Measurements from ENCODE around the gene AP2A1.

Gene AP2A1

DNA sequence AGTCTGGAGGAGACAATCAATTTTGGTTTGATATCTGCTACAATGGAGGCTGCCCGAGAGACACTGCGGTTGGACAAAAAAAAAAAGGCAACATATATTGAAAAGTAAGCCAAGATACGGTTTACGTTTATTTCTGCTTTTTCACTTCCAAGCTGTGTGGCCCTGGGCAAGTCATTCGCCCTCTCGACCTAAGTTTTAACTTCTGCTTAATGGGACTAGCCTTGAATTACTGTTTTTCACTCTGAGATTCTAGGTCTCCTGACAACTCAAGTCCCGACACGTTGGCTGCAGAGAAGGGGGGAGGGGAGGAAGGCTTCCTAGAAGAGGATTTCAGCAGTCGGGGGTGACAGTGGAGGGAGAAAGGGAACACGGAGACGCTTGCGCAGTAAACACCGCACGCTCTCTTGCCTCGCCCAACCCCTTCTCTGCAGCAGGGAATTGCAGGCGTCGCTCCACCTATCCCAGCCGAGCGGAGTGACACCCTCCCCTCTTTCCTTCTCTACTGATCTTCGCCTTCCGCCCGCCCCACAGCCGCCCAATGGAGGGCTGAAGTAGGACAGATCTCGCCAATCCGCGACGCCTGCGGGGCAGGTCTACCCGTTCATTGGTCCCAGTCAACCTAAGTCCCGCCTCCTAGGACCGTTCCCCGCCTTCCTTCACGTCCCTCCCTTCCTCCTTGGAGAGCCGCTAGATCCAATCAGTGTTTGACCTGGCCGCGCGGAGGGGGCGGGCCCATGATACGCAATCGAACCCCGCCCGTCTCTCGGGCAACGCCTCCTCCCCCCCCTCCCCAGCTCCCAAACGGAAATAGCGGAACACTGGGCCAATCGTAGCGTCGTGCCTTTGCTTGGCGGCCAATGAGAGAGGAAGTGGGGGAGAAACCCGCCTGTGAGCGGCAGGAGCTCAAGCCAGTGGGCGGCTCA, 533 bp upstream of the AP2A1 start:
- peak; percentile 100 for DNase-seq

DNA sequence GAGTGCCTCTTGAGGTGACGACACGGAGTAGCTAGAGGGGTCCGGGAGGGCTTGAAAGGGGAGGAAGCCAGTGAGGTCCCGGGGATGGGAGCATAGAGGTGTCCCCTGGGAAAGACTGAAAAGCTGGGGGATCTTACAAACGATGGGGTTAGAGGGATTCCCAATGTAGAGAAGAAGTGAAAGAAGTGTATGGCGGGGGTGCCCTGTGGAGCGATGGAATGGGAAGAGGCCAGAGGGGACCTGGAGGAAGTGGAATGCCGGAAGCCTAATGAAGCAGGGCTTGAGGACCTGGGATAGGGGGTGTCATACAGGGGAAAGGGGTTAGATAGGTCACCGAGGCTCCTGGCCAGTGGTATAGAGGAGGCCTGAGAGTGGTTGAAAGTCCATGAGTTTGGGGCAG, 580 bp downstream of the AP2A1 start:
- no peak for DNase-seq

DNA sequence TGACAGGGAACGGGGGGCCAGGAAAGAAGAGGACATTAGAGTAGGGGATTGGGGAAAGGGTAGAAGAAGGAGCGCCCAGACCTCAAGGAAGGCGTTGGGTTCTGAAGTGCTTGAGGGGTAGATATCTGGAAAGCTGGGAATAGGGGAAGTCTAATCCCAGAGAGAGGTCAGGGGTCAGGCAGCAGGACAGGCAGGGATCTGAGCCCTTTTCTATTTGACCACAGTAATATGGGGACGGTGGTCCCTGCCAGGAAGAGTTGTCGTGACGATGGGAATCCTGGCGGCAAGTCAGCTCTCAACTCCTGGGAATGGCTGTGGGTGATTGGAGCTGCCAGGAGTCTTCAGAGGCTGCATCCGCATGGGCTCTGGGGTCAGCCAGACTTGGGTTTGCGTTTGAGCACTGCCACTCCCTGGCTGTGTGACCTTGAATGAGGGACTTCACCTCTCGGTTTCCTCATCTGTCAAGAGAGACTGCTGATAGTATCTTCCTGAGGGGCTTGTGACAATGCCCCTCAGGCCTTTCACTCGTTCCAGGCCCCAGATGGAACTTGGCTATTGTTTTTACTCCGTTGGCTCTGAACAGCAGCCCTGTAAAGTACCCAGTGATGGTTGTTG, 1.3 kb downstream of the AP2A1 start:
- DNase-seq = no peak

DNA sequence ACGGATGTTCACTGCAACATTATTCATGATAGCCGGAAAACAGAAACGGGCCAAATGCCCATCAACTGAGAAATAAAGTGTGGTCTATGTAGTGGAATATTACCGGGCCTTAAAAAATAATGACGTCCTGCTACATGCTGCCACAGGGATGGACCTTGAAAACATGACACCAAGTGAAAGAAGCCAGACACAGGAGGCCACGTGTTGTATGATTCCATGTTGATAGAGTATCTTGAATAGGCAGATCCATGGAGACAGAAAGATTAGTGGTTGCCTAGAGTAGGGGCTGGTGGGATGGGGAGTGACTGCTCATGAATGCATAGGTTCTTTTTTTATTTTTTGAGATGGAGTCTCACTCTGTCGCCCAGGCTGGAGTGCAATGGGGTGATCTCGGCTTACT, 3.7 kb downstream of the AP2A1 start:
- DNase-seq = no peak

DNA sequence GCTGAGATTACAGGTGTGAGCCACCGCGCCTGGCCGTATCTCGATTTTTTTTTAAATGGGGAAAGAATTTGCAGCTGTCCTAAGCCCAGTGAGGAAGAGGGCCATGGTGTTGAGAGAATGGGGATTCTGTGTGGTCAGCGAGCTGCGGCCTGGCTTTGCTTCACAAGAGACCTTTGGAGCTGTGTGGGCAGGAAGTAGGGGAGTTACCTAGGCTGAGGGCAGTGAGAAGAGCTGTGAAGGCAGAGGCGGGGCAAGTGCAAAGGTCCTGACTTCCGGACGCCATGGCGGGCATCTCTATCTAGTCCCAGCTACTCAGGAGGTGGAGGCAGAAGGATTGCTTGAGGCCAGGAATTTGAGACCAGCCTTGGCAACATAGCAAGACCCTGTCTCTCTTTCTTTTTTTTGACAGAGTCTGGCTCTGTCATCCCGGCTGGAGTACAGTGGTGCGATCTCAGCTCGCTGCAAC, 4.9 kb downstream of the AP2A1 start:
- DNase-seq = no peak

DNA sequence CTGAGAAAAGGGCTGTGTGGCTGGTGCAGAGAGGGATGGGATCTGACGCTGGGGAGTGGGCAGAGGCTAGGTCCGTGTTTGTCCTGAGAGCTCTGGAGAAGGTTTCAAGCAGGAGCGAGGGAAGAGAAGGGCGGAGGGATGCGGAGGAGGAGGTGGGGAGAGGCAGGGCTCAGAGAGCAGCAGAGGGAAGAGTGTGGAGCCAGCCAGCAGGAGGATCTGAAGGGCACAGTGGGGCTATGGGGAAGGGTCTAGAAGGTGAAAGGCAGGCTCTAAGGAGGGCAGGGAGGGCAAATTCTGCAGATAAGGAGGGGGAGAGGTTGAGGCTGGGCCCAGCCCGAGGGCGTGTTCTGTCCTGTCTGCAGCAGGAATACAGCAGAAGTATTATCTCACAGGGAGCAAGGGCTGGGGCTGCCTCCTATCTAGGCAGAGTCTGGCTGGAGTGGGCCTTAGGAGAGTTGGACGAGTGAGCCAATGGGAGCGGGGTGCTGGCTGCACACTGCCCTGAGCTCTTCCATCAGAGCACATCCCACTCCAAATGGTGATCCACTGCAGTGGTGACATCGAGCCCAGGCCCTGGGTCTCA, 6.1 kb downstream of the AP2A1 start:
- no peak for DNase-seq

DNA sequence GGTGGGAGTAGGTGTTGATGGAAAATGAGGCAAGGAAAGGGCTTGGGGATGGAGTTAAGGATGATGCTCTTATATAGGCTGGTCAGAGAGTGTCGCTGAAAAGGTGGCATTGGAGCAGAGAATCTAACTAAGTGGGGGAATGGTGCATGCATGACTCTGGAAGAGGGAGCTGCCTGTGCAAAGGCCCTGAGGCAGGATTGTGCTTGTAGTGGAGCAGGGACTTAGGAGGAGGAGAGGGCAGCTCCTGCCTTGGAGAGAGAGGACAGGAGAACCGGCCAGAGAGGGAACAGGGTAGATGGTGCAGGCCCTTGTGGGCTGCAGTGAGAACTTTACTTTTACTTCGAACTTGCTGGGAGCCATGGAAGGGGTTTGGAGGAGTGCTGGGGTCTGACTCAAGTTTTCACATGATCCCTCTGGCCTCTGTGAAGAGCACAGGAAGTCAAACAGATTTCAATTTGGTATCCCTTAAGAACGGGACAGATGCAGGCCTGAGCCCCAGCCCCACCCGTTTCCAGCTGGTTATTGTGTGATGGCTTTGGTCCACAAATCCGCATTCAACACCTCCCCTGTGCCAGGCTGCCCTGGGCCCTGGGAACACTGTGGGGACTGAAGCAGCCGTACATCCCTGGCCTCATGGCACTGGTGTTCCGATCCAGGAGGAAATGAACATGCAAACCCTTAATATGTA, 7.0 kb downstream of the AP2A1 start:
- no peak for DNase-seq

DNA sequence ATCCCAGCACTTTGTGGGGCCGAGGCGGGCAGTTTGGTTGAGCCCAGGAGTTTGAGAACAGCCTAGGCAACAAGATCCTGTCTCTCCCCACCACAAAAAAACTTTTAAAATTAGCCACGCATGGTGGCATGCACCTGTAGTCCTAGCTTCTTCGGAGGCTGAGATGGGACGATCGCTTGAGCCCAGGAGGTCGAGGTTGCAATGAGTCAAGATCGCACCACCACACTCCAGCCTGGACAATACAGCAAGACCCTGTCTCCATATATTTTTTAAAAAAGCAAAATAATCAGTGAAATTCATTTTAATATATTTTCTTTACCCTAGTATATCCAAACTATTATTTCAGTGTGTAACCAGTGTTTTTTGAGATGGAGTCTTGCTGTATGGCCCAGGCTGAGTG, 8.2 kb downstream of the AP2A1 start:
- no peak for DNase-seq

DNA sequence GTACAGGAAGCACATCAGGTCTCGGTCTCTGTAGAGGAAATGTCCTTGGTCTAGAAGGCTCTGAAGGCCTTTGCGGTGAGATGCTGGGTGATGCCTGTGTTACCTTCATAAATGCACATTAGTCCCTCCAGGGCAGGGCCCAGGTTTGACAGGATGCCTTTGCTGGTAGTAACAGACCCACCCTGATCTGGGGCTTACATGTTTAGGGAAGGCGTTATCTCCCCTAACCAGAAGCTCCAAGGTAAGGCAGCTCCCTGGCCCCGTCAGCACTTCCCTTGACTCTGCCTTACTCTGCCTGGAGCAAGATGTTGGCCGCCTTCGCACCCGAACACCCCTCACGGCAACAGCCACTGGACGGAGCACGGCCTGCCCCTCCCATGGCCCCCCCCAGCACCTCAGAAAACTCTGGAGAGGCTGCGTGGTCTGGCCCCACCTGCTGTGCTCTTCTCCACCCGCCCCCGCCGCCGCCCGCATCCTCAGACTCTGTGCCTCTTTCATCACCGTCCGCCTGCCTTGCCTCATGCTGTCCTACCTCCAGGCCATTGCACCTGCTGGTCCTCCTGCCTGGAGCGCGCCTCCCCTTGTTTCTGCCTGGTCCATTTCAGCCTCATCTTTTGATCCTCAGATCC, 9.1 kb downstream of the AP2A1 start:
- no peak for DNase-seq

DNA sequence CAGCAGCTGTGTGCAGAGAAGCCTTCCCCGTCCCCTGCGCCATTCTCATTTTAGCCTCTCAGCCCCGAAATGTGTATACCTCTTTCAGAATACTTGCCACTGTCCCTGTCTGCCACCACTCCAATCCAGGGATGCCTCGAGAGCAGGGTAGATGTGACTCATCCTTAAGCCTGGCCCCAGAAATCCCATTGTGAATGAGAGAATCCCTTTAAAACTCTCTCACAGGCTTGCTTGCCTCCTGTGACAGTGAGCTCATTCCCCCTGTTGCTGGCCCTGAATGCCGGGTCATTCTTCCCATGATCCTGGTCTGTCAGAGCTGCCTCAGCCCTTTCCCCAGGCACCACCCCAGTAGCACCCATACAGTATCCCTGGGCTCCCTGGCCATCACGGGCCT, 9.6 kb downstream of the AP2A1 start:
- peak; percentile 9 for DNase-seq

DNA sequence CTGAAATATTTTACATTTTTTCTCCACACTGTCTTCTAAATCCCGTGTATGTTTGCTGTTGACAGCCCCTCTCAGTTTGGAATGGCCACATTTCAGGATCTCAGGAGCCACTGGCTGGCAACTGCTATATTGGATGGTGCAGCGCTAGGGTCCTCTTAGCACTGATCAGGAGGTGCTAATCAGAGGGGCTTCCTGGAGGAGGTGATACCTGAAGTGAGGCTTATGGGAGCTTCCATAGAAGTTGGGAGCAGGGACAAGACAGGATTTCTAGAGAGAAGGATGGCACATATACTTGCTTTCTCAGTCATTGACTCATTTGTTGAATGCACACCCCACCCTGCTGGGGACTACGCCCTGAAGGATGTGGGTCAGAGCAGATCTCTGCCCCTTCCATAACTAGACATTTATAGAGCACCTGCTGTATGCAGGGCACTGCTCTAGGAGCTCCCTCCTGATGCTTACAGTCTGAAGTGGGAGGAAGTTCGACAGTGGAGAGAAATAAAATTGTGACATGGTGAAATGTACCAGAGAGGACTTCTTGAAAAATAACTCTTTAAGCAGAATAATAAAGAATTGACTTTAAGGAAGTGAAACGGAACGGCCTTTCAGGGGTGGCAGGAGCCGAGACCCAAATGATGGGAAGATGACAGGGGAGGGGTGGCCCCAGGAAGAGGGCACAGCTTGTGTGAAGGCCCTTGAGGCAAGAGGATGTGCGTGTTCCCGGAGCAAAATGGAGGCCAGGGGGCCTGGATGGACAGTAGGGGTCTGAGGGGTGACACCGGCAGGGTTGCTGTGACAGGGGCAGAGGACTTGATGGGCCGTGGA, 13.1 kb downstream of the AP2A1 start:
- no peak for DNase-seq

DNA sequence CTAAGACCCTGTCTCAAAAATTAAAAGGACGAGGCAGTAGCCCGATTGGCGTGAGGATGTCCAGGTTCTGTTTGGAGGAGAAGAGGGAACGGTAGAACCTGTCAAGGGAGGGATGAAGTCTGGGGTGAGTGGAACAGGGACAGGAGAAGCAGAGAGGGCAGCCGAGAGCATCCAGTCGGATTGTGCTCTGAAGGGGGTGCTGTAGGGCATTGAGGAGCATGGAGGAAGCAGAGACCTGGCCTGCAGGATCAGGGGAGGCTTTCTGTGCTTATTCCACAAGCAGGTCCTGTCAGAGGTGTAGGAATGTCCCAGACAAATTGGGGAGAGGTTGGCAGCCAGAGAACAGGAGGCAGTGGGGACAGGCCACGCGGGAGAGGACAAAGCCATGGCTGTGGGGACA, 14.1 kb downstream of the AP2A1 start:
- DNase-seq = no peak

DNA sequence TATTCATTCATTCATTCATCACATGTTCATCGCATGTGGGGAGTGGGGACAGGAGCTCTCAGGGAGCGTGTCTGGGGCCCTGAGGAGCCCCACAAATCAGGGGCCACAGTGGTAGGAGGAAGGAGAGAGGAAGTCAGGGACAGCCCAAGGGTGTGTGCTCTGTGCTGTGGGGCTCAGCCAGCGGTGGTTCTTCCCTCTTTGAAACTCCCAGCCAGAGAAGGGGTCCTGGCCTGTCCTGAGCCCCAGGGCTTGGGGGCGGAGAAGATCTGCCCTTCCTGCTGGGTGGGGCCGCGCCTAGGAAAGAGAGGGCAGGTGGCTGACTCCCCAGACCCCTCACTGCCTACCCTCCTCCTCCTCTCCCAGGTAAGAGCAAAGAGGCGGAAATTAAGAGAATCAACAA, 14.6 kb downstream of the AP2A1 start:
- DNase-seq = no peak

DNA sequence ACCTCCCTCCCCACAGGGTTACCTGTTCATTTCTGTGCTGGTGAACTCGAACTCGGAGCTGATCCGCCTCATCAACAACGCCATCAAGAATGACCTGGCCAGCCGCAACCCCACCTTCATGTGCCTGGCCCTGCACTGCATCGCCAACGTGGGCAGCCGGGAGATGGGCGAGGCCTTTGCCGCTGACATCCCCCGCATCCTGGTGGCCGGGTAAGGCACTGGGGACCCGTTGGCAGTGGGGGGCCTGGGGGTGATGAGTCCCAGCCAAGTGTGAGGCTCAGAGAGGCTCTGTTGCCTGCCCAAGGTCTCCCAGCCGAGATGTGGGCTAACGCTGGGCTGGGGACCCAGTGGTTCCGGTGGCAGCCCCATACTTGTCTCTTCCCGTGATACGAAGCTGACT, 15.7 kb downstream of the AP2A1 start:
- DNase-seq = no peak

DNA sequence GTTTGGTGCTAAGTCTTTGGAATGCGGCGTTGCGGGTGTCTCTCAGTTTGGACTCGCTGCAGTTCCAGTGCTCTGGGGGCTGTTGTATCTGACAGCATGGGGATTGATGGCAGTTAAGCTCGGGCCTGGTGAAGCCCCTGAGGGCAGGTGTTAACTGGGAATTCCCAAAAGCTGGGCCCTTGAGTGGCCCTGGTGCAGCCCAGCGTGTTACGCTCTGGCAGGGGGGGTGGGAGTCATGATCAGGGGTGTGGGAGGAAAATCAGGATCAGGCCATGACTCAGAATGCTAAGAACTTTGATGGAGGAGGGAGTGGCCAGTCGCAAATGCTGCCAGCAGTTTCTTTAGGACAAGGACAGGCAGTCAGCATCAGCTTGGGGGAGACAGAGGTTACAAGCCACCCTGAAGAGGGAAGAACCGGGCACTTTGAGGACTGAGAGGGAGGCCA, 19.6 kb downstream of the AP2A1 start:
- no peak for DNase-seq

DNA sequence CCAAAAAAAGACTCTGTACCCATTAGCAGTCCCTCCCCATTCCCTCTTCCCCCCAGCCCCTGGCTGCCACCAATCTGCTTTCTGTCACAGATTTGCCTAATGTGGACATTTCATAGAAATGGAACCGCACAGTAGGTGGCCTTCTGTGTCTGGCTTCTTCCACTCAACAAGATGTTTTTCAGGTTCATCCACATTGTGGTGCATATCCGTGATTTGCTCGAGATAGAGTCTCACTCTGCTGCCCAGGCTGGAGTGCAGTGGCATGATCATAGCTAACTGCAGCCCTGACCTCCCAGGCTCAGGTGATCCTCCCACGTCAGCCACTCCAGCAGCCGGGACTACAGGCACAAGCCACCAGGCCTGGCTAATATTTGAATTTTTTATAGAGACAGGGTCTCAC, 20.9 kb downstream of the AP2A1 start:
- DNase-seq = no peak

DNA sequence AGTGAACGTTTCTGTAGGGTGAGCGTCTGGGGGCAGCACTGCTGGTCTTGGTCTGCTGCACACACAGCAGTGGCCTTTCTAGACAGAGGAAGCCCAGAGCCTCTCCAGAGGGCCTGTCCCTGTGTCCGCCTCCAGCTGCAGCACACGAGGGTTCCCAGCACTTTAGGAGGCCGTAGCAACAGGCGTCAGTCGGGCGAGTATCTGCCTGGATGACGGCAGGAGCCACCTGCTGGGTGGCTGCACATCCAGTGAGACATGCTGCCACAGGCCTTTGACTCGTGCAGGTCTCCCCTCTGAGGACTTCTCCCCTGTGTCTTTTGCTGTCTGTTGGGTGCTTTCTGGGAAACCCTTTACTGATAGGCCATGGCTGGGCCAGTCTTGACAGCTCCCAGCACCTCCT, 22.1 kb downstream of the AP2A1 start:
- DNase-seq = no peak

DNA sequence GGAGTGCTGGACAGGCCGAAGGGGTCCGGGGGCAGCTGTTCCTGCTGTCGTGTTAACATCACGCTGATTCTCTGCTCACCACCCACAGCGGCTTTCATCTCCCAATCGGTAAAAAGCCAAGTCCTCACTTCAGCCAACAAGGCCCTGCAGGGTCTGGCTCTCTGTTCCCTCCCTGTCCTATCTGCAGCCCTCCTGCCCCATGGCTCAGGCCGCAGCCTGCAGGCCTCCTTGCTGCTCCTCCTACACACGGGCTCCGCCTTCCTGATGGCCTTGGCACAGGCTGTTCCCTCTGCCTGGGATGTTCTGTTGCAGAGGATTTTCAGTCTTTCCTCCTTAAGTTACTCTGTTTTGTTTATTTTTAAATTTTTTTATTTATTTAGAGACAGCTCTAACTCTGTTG, 24.1 kb downstream of the AP2A1 start:
- no peak for DNase-seq

DNA sequence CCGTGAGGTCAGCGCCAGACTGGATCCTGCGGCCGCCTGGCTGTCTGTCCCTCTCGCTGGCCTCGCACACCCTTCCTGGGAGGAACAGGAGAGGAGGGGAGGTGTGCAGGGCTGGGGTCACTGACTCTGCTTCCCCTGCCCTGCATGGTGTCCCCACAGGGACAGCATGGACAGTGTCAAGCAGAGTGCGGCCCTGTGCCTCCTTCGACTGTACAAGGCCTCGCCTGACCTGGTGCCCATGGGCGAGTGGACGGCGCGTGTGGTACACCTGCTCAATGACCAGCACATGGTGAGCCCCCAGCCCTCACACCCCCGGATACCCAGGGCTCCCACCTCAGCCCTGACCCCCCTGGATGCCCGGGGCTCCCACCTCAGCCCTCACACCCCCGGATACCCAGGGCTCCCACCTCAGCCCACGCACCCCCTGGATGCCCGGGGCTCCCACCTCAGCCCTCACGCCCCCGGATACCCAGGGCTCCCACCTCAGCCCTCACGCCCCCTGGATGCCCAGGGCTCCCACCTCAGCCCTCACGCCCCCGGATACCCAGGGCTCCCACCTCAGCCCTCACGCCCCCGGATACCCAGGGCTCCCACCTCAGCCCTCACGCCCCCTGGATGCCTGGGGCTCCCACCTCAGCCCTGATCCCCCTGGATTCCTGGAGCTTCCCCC, 25.1 kb downstream of the AP2A1 start:
- DNase-seq = no peak

DNA sequence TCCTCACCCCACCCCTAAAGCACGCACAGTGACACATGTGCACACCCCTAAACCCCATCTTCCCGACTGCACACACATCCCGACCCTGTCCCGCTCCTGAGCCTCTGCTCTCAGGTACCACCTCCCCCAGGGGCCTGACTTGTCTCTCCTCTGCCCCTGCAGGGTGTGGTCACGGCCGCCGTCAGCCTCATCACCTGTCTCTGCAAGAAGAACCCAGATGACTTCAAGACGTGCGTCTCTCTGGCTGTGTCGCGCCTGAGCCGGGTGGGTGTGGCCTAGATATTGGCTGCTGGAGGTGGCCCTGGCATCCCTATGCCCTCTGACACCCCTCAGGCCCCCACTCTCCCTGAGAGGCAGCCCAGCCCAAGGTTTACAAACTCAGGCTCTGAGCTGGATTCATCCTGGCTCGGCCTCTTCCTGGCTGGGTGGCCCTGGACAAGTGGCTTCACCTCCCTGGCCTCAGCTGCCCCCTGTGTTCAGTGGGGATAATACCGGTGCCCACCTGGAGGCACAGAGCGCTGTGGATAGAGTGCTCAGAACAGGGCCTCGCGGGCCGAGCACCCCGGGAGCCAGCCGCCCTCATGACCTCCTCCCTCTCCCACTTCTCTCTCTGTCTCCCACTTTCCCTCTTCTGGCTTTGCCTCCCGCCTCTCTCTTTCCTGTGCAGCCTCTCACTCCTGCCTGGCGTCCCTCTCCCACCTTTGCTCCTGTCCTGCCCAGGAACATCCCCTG, 26.2 kb downstream of the AP2A1 start:
- DNase-seq = no peak

DNA sequence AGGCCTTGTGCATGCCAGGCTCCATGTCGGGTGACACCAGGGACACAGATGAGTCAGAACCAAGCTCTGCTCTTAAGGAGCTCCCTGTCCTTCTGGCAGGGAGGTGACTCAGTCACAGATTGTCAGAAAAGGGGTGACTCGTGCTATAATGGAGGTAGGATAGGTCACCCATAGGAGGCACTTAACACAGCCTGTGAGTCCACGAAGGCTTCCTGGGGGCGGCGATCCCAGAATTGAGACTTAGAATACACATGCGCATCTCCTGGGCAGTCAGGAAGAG, 26.7 kb downstream of the AP2A1 start:
- no peak for DNase-seq

Data from femur (tissue), 1 donor.